ENCODE data around the gene GLYR1. TPM values are rescaled to one million over a fixed set of nuclear protein-coding genes. Genes with fewer than 3 reads are reported as not detected.

GLYR1 gene
- total and polyA plus RNA-seq, 7 donors = 28.6 to 74.1 (median 60.3) TPM

DNA sequence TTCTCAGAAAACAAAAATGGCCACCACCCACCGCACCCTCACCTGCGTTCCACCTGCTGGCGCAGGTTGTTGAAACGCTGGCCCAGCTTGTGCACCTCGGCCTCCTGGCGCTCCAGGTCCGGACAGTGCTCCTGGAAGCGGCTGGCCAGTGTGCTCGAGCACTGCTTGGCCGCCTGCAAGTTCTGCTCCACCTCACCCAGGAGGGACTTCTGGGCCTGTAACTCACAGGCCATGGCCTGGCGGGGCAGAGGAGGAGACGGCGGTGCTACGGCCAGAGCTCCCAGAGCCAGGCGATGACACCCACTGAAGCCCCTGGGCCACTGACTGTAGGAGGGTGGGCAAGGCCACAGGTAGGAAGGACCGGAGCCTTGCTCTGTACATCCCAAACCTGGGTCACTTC lies 43.6 kb upstream of the GLYR1 start:
- ATAC-seq = no peak

GRCh38 chr16:4890026-4890425 lies 42.9 kb upstream of the GLYR1 start:
- H3K36me3 ChIP-seq (ENCODE audit: insufficient read depth in 1 of 2, low read depth in 1 of 2) = peaks cover 0 to 65% of the 10 kb centered on the region in 2 donors
- intact Hi-C loops (cut with DNase I) = no loop called here
- no peak for DNase-seq
- no peak overlapping the region for H3K4me3 ChIP-seq
- no peaks in the 10 kb centered on the region for H3K9me3 ChIP-seq
- no peaks in the 10 kb centered on the region for H3K27me3 ChIP-seq (ENCODE audit: insufficient read depth in 3 of 3, low read length in 2 of 3)
- WGBS, 3 donors = 72 to 79% (median 77%) methylated on average over 11 of the region's 11 CpGs
- H3K27ac ChIP-seq = no peak overlapping the region
- ATAC-seq = no peak
- no peaks in the 10 kb centered on the region for H3K4me1 ChIP-seq
- no peak for TF ChIP-seq CTCF (IDR thresholded peaks at IDR 0.05)

More for the DNA sequence above, 43.6 kb upstream of the GLYR1 start:
- no peak for TF ChIP-seq CTCF (IDR thresholded peaks at IDR 0.05)
- DNase-seq = no peak
- Histone ChIP-seq H3K27me3 (ENCODE audit: insufficient read depth in 3 of 3, low read length in 2 of 3) (no peaks in the 10 kb centered on the region), H3K4me1 (no peaks in the 10 kb centered on the region), H3K9me3 (no peaks in the 10 kb centered on the region), H3K27ac (no peak overlapping the region), H3K4me3 (no peak overlapping the region), H3K36me3 (ENCODE audit: insufficient read depth in 1 of 2, low read depth in 1 of 2) (peaks cover 0 to 58% of the 10 kb centered on the region in 2 donors)
- intact Hi-C loops (cut with DNase I) = no loop called here
- WGBS, 3 donors = 93 to 97% (median 94%) methylated on average over 16 of the region's 16 CpGs

GRCh38 chr16:4888428-4889135 lies 41.5 kb upstream of the GLYR1 start:
- ATAC-seq (no peak), DNase-seq (no peak)
- WGBS, 3 donors = 71 to 81% (median 77%) methylated on average over 9 of the region's 9 CpGs
- Histone ChIP-seq H3K27me3 (ENCODE audit: insufficient read depth in 3 of 3, low read length in 2 of 3) (no peaks in the 10 kb centered on the region), H3K27ac (no peak overlapping the region), H3K4me1 (no peaks in the 10 kb centered on the region), H3K9me3 (no peaks in the 10 kb centered on the region), H3K4me3 (no peak overlapping the region), H3K36me3 (ENCODE audit: insufficient read depth in 1 of 2, low read depth in 1 of 2) (peaks cover 7 to 76% of the 10 kb centered on the region in 2 donors)
- no peak for TF ChIP-seq CTCF (IDR thresholded peaks at IDR 0.05)
- intact Hi-C loops (cut with DNase I) = no loop called here

- H3K36me3 ChIP-seq (ENCODE audit: insufficient read depth in 1 of 2, low read depth in 1 of 2) = peaks cover 12 to 98% of the 10 kb centered on the region in 2 donors
- intact Hi-C loops (cut with DNase I) = no loop called here
- H3K4me1 ChIP-seq = peaks cover 4% of the 10 kb centered on the region
- DNase-seq (peak in 1 of 2 donors; percentile 3), ATAC-seq (no peak)
- no peaks in the 10 kb centered on the region for H3K27me3 ChIP-seq (ENCODE audit: insufficient read depth in 3 of 3, low read length in 2 of 3)
- no peak overlapping the region for H3K27ac ChIP-seq
- no peaks in the 10 kb centered on the region for H3K9me3 ChIP-seq
- H3K4me3 ChIP-seq = no peak overlapping the region
- WGBS, 3 donors = 91 to 98% (median 97%) methylated on average over 5 of the region's 5 CpGs
- no peak for TF ChIP-seq CTCF (IDR thresholded peaks at IDR 0.05)
Observed at GRCh38 chr16:4886151-4886550, 39.1 kb upstream of the GLYR1 start.

All from psoas muscle (tissue), 8 donors.